ENCODE measurements around the gene PPP1R27. TPM values are rescaled to one million over a fixed set of nuclear protein-coding genes. Genes with fewer than 3 reads are reported as not detected.

The PPP1R27 gene
- total and polyA plus RNA-seq, 9 of the 15 experiments (the other 6 are each of a cell fraction or from before 2014, with no cell fraction given), result 0.29 to 6.9 (median 1.5) TPM; not detected in 2

DNA sequence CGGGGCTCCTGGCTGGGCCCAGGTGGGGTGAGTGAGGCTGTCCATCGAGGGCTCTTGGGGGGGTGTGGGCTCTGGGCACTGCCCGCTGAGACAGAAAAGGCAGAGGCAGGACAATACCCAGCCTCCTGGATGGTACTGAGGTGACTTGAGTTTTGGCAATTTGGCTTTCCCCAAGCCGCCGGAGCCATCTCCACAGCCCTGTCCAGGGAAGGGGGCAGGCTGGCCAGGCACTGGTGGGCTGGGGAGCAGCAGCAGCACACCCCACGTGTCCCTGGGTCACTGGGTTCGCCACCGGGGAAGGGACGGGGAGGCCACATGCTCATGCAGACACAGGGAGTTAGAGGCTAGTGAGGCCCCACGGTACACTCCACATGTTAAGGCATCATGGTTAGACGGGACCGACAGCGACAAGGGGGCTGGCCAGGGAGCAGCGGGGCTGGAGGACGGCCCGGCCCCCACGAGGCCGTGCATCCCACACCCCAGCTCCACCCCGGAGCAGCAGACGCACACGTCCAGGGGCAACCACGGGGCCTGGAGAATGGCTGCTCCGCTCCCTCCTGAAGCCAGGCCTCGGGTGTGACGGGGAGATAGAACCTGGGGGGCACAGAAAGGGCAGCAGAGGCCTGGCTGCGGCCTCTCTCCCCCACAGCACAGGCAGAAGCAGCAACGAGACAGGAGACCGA lies 33.3 kb upstream of the PPP1R27 start (continued):
- TF ChIP-seq, protein P1, sequence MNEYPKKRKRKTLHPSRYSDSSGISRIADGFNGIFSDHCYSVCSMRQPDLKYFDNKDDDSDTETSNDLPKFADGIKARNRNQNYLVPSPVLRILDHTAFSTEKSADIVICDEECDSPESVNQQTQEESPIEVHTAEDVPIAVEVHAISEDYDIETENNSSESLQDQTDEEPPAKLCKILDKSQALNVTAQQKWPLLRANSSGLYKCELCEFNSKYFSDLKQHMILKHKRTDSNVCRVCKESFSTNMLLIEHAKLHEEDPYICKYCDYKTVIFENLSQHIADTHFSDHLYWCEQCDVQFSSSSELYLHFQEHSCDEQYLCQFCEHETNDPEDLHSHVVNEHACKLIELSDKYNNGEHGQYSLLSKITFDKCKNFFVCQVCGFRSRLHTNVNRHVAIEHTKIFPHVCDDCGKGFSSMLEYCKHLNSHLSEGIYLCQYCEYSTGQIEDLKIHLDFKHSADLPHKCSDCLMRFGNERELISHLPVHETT (CRISPR knock-in tag; conservative IDR thresholded peaks at IDR 0.05 in 1 of 2, IDR thresholded peaks at IDR 0.05 in 1 of 2), result 0 out of 4 replicates have a peak, but pooled peaks of 1 of the 2 experiments have one; percentile 13
- TF ChIP-seq TBL1XR1 (IDR thresholded peaks at IDR 0.05; ENCODE audit: low read length in 2 of 2) (no peak), TRIM28 (IDR thresholded peaks at IDR 0.05) (no peak), TCF7 (IDR thresholded peaks at IDR 0.05; ENCODE audit: borderline replicate concordance) (no peak), ZNF347 (CRISPR knock-in tag; IDR thresholded peaks at IDR 0.05; ENCODE audit: low read depth) (no peak), PHF20 (IDR thresholded peaks at IDR 0.05; ENCODE audit: partially characterized antibody) (no peak), ZBTB17 (CRISPR knock-in tag; IDR thresholded peaks at IDR 0.05) (peak; percentile 80), GTF2F1 (IDR thresholded peaks at IDR 0.05; ENCODE audit: low read depth, low read length) (no peak), STAT5A (IDR thresholded peaks at IDR 0.05; ENCODE audit: borderline replicate concordance, low read length) (no peak; the same call in 1 of the 2 replicates), NBN (IDR thresholded peaks at IDR 0.05; ENCODE audit: low read depth) (no peak), E2F3 (CRISPR knock-in tag; IDR thresholded peaks at IDR 0.05) (peak; percentile 12; the same call in 1 of the 2 replicates), SETDB1 (IDR thresholded peaks at IDR 0.05; ENCODE audit: low read length) (peak; percentile 18)
- TF ChIP-seq, protein P2, sequence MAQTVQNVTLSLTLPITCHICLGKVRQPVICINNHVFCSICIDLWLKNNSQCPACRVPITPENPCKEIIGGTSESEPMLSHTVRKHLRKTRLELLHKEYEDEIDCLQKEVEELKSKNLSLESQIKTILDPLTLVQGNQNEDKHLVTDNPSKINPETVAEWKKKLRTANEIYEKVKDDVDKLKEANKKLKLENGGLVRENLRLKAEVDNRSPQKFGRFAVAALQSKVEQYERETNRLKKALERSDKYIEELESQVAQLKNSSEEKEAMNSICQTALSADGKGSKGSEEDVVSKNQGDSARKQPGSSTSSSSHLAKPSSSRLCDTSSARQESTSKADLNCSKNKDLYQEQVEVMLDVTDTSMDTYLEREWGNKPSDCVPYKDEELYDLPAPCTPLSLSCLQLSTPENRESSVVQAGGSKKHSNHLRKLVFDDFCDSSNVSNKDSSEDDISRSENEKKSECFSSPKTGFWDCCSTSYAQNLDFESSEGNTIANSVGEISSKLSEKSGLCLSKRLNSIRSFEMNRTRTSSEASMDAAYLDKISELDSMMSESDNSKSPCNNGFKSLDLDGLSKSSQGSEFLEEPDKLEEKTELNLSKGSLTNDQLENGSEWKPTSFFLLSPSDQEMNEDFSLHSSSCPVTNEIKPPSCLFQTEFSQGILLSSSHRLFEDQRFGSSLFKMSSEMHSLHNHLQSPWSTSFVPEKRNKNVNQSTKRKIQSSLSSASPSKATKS (CRISPR knock-in tag; IDR thresholded peaks at IDR 0.05), result 0 out of 2 replicates have a peak, but pooled peaks have one; percentile 7
- TF ChIP-seq, protein P3, sequence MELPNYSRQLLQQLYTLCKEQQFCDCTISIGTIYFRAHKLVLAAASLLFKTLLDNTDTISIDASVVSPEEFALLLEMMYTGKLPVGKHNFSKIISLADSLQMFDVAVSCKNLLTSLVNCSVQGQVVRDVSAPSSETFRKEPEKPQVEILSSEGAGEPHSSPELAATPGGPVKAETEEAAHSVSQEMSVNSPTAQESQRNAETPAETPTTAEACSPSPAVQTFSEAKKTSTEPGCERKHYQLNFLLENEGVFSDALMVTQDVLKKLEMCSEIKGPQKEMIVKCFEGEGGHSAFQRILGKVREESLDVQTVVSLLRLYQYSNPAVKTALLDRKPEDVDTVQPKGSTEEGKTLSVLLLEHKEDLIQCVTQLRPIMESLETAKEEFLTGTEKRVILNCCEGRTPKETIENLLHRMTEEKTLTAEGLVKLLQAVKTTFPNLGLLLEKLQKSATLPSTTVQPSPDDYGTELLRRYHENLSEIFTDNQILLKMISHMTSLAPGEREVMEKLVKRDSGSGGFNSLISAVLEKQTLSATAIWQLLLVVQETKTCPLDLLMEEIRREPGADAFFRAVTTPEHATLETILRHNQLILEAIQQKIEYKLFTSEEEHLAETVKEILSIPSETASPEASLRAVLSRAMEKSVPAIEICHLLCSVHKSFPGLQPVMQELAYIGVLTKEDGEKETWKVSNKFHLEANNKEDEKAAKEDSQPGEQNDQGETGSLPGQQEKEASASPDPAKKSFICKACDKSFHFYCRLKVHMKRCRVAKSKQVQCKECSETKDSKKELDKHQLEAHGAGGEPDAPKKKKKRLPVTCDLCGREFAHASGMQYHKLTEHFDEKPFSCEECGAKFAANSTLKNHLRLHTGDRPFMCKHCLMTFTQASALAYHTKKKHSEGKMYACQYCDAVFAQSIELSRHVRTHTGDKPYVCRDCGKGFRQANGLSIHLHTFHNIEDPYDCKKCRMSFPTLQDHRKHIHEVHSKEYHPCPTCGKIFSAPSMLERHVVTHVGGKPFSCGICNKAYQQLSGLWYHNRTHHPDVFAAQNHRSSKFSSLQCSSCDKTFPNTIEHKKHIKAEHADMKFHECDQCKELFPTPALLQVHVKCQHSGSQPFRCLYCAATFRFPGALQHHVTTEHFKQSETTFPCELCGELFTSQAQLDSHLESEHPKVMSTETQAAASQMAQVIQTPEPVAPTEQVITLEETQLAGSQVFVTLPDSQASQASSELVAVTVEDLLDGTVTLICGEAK (IDR thresholded peaks at IDR 0.05), result no peak
- TF ChIP-seq, protein P3 (CRISPR knock-in tag; IDR thresholded peaks at IDR 0.05), result no peak
